NCI-H146 (cell line): ENCODE results near the gene ACTL10.

Experiments
- DNase-seq: peaks from one replicate; lab custom pipeline; 2025; lab: John Stamatoyannopoulos, UW

ACTL10 gene

GRCh38 chr20:33664085-33664761, 2.5 kb upstream of the ACTL10 start:
- peak; percentile 62 for DNase-seq

DNA sequence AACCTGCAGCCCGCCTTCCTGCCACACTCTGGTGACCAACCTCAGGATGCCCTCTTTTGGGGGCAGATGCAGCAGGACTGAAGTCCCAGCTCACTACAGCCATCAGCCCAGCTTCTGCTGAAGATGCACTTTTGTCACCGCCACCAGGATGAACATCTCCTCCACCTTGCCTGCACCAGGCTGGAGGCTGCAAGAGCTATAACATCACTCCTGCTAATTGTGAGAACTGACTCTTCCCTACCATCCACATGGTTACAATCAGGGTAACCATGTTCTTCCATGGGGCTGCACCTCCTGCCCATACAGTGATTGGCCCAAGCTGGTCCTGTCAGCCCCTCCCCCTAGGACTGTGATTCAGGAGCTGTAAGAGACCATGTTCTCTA, 2.0 kb upstream of the ACTL10 start:
- DNase-seq, result no peak

DNA sequence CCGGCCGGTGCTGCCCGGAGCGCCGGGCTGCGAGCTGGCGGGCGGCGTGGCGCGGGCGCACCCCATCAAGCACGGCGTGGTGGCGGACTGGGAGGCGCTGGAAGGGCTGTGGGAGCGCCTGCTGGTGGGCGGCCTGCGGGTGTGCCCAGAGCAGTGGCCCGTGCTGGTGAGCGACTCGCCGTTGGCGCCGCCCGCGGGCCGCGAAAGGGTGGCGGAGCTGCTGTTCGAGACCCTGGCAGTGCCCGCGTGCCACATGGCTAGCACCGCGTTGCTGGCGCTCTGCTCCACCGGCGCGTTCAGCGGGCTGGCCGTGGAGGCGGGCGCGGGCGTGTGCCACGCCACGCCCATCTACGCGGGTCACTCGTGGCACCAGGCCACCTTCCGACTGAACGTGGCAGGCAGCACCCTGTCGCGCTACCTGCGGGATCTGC, 517 bp downstream of the ACTL10 start:
- peak; percentile 60 for DNase-seq

GRCh38 chr20:33667676-33668465, 1.1 kb downstream of the ACTL10 start:
- DNase-seq, result peak; percentile 68

DNA sequence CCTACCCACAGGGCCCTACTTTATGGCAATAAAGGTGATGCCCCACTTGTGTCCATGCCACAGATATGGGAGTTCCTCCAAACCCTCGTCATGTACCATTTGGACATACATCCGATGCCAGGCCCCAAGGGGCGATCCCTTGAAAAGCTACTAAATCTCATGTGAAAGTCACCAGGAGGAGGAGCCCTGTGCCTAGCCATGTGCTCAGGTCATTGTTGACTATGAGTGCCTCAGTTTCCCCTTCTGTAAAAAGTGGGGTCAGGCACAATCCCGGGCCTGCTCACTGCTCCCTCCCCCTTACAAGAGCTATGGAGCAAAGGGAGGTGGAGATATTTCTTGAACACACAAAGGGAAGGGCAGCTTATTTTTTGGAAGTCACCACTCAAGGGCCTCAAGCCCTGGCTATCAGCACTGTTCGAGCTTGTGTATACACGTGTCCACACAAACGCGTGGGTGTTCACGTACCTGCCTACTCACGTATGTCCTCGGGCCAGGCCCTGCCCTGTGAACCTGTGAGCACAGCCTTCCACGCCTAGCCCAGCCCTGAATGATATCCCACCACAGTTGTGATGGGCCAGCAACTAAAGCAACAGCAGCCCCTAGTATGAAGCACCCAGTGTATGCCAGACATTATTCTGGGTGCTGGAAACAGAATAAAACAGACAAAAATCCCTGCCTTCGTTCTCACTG, 1.9 kb downstream of the ACTL10 start:
- no peak for DNase-seq

- no peak for DNase-seq
These were observed 2.5 kb downstream of the ACTL10 start for GRCh38 chr20:33669224-33669623.

DNA sequence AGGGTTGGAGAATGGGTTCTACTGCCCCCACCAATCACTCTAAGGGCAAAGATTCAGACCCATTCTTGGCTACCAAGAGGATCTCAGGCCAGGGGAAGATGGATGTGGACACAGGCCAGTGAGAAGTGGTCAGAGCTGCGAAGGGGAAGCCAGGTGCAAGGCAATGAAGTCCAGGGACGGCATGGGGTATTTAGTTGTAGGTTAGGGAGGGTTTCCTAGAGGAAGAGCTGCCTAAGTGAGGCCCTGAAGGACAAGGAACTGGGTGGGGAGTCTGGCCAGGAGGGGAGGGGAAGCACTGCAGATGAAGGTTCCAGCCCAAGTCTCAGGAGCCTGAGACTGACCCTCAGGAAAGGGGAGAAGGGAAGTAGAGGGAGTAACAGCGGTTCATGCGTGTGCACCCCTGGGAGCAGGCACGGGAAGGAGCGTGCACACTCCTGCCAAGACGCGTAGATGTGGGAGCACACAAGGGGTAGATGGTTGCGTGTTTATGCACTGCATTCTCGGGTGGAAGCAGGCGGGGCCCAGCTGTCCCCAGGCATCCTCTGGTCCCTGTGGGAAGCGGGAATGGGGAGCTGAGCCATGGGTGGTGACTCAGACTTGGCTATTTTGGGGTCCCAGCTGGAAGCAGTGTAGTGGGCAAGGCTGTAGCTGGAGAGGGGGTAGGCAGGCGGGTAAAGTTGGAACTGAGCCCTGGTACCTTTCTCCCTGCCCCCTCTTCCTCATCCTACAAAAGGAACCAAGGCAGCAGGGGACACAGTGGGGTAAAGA, 3.3 kb downstream of the ACTL10 start:
- no peak for DNase-seq

DNA sequence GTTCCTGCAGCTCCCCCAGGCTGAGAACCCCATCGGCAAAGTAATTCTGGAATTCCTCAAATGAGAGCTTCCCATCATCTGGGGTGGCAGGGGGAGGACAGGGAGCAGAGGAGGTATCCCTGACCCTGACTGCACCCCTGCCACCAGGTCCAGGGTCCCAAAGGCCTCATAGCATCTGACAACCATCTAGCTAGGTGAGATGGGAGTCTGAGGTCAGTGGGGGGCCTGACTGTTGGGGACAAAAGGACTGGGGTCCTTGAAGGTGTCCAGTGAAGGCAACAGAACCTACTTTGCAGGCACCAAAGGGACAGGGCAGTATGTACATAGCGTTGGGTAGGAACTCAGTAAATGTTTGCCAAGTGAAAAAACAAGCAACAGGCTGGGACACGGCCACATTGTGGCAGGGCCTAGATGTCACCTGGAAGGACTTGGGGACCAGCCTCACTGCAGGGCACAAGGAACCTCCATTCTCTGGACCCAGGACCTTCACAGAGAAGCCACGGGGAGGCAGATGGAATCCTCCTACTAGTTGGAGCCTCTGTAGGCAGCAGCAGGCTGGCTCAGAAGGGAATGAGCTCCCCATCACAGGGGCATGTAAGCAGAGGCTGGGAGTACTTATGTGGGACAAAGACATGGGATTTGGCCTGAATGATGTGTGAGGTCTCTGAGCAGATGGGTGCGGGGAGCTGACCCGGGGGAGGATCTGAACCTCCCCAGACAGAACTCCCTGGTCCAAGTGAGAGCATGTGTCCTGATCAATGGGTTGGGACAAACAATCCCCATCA, 4.2 kb downstream of the ACTL10 start:
- DNase-seq, result no peak

GRCh38 chr20:33671573-33672288, 5.0 kb downstream of the ACTL10 start:
- DNase-seq, result no peak

DNA sequence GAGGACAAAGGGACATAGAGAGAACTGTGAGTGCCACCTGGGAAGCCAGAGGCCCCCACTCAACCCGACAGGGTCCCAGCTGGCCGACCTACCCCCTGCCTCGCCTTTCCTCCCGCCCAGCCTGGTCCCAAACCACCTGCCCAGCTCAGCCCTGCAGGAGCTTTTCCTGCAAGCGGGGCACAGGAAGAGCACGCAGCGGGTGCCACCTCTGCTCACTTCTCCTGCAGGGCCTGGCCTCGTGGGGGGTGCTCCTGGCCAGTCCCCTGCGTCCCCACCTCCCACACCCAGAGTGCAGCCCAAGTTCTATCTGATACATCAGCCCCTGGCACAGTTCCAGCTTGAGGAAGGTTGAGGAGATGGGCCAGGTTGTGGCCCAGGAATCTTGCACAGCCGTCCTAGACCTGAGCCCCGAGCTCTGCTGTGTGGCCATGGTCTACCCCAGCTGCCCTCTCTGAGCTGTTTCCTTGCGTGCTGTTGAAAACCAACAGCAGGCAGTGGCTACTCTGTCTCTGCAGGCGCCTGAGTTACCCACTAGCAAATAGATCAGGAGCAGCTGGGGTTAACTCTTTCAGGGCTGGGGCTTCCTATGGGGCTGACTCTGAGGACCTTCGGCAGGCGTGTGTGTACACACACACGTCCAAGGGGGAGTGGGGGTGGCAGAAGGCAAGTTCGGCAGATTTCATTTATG, 5.8 kb downstream of the ACTL10 start:
- peak; percentile 99 for DNase-seq

DNA sequence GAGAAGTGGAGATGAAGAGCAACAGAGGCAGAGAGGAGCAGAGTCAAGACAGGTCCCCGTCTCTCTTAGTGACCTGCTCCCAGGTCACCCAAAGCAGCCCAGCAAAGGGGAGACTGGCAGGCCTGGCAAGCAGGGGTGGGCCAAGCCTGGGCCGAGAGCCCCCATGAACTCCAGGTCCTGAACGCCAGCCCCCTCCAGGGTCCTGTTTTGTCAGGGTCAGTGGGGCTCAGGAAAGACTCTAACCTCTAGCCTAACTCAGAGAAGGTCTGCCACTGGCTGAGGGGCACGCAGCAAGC, 6.3 kb downstream of the ACTL10 start:
- no peak for DNase-seq

- DNase-seq, result no peak
These were observed 6.9 kb downstream of the ACTL10 start for GRCh38 chr20:33673410-33674293.

DNA sequence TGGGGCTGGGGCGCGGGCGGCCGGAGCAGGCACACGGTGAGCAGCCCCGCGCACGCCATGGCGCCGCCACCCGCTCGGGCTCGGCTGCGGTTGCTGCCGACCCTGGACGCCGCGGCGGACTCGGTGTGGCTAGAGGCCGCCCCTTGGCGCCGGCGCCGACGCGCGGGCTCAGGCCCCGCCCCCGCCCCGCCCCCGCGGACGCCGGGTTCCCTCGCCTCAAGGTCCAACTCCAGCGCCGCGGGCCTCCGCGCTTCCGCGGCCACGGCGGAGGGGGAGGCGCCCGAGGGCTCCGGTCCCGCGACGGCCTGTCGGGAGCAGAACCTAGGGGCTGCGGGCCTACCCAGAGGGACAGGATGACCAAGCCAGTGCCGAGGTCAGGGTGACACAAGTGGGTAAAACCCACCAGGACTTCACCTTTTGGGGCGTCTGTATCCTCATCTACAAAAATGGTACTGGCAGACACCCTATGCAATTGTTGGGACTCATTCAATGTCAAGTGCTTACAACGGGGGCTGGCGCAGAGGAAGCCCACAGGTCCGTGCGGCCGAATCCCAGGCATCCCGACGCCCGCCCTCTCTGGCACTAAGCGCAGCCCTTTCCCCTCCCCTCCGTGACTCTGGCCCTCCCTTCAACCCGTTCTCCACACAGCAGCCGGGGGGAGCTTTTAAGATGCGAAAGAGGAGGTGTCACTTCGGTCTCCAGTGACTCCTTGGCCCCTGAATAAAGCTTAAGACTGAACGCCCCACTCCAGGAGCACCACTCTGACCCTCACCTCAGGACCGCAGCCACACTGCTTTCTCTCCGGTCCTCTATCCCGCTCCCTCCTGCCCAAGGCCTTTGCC, 7.8 kb downstream of the ACTL10 start, which contains the start of gene NECAB3:
TSS of gene NECAB3 (minus strand) at position 135 of the 842 bp plus-strand sequence. CDS start at position 59, 76 bp downstream.
- peak; percentile 88 for DNase-seq

- DNase-seq, result no peak
These were observed 8.6 kb downstream of the ACTL10 start for GRCh38 chr20:33675136-33675959.

- no peak for DNase-seq
These were observed 9.4 kb downstream of the ACTL10 start for GRCh38 chr20:33676121-33676520.

GRCh38 chr20:33676652-33677645, 10.2 kb downstream of the ACTL10 start:
- no peak for DNase-seq
